ENCODE data around the gene NRIP1.

GRCh38 chr21:14943616-14944015 is 121.2 kb downstream of the NRIP1 start:
- TF ChIP-seq CTCF (IDR thresholded peaks at IDR 0.05 in 8 of 11, conservative IDR thresholded peaks at IDR 0.05 in 3 of 11) (no peak), POLR2A (IDR thresholded peaks at IDR 0.05) (no peak), POLR2AphosphoS5 (IDR thresholded peaks at IDR 0.05) (no peak)

Data from spleen (tissue), 7 donors.